Amniotic stem cell (primary cell): ENCODE measurements around the gene S100A6.

Source experiments
- DNase-seq: peaks from one replicate; lab custom pipeline; 2025; lab: John Stamatoyannopoulos, UW

The S100A6 gene

GRCh38 chr1:153503766-153504165 lies 32.0 kb downstream of the S100A6 start:
- no peak for DNase-seq

- DNase-seq, result no peak
These were observed 37.0 kb downstream of the S100A6 start for GRCh38 chr1:153498746-153499145.

DNA sequence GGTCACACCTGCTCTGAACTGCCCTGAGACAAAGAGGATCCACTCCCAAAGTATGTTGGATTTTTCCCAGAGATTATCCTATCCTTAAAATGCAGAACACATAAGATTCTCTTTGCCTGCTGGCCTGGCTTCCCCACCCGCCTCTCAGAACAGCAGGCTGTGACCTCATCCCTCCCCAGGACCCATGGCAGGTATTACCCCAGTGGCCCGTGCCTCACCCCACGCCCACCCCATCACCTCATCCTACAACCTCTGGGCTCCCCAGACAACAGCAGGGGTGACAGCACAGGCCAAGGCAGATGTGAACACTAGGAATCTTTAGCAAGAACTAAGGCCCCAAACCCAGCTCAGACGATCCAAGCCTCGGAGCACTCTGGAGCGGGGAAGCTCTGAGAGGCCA lies 40.3 kb downstream of the S100A6 start:
- DNase-seq, result no peak

DNA sequence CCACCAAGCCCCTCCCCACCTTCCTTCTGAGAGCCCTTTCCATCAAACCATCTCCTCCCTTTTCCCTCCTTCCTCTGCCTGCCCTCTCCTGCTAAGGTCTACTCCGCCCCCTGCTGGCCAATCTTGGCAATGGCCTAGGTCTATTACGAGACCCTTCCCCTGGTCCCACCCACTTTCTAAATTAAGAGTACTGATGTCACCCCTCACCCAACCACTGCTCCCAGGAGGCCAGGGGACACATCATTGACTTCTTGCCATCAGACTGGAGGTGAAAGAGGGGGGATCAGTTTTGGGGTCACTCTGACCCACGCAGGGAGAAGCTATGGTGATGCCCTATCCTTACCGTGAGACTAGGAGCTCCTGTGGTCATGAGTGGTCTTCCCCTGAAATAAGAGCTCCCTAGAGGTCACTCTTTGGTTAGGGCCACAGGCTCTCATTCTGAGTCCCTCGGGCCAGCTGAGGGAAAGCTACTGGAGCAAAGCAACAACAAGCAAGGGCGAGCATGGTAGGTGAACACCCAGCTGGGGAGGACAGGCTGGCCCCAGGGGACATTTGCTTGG lies 40.7 kb downstream of the S100A6 start:
- peak; percentile 66 for DNase-seq

DNA sequence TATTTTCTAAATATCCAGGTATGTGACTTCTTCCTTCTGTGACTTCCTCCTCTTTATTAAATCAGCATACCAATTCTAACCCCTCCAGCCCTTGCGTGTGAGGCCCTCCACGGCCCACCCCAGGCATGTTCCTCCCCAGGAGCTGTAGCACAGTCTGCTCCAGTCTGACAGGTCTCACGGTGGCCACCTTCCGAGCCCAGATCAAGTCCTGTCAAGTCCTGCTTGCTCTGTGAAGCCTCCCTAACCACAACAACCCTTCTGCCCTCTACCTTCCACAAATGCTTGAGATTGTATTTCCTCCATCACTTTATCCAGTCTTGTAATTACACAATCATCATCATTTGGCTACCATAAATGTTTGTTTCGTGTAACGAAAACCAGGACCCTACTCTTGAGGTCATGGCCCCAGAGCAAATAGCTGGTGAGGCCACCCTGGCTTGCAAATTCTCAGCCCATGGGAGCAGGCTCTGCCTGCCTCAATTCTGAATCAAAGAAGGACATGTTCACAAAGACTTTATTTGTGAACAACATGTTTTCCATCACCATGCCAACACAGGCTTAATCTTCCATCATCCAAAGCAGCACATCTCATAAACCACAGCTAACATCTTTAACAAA lies 42.3 kb downstream of the S100A6 start:
- DNase-seq, result no peak

DNA sequence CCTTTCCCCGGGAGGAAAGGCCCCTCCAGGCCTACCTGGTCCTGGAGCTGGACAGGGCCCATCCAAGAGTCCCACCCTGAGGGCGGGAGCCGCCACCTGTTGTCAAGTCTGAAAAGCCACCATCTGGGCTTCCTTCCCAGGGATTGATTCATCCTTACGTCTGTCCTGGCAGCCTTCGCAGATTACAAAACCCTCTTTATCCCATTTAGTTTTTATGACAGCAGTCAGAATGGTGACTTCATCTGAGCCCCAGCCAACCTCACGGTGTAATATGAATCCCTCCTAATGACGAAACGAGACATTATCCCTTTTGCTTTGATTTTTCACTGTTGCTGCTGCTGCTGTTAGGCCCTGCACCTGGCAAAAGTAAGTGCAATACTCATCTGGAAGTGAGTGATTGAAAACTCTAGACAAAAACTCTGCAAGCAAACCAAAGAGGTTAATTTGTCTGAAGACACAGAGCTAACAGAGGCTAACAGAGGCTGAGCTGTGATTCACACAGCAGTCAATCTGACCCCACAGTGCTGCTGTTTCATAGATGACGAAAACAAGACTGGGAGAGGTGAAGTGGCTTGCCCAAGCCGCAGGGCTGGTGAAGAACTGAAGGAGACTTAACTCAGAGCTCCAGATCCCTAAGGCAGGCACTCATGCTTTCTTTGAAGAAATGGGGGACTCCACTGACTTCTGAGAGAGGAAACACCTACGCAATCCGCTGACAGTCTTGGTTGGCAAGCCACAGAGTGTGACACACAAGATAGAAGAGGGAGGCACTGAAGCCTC lies 45.3 kb downstream of the S100A6 start:
- peak; percentile 70 for DNase-seq

- DNase-seq, result no peak
These were observed 47.1 kb downstream of the S100A6 start for GRCh38 chr1:153488731-153489130.

DNA sequence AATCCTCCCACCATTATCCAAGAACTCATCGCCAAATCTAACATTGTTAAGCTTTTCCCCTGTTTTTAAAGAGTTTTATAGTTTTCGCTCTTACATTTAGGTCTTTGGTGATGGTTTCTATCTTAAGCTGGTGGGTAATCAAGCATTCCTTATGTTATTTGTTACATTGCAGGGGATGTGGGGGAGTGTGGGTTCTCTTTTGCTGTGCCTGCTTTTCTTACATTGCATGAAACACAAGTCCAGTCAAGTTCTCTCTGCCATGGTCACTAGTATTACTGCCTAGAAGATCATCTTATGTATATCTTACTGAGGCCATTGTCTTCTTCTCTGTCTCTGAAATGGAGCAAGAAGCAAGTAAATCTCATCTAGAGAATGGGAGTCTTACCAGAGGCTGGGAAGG lies 48.1 kb downstream of the S100A6 start:
- no peak for DNase-seq

DNA sequence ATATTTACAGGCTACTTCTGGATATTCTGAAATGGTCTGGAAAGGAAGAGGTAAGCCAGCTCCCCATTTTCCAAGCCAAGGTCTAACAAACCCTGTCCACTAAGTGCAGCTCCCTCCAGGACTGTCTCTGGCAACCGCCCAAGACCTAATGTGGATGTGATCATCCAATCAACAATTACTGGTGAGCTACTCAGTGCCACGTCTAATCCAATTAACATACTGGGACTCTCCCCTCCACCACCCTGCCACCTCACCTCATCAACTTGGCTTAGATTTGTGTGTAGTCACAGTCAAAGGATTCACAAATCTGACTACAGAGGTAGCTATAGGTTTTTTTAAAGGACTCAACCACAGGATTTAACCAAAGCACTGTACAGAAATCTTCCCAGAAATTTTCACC lies 49.9 kb downstream of the S100A6 start:
- no peak for DNase-seq
